Erythroblast (primary cell): ENCODE data around the gene SLC35G6.

ENCODE experiments used
- DNase-seq, 2 experiments: peaks; one replicate each; lab custom pipeline; 2025; lab: John Stamatoyannopoulos, UW
- GATA1 ChIP-seq: IDR thresholded peaks from 2 replicates; pipeline ENCODE4 v1.6.1; 2011; ENCODE audit warnings: low read depth, mild to moderate bottlenecking, control low read depth, low read length, moderate library complexity
- POLR2A ChIP-seq: IDR thresholded peaks from 2 replicates; pipeline ENCODE4 v1.6.1; 2011; ENCODE audit warnings: mild to moderate bottlenecking, low read length

Gene SLC35G6

DNA sequence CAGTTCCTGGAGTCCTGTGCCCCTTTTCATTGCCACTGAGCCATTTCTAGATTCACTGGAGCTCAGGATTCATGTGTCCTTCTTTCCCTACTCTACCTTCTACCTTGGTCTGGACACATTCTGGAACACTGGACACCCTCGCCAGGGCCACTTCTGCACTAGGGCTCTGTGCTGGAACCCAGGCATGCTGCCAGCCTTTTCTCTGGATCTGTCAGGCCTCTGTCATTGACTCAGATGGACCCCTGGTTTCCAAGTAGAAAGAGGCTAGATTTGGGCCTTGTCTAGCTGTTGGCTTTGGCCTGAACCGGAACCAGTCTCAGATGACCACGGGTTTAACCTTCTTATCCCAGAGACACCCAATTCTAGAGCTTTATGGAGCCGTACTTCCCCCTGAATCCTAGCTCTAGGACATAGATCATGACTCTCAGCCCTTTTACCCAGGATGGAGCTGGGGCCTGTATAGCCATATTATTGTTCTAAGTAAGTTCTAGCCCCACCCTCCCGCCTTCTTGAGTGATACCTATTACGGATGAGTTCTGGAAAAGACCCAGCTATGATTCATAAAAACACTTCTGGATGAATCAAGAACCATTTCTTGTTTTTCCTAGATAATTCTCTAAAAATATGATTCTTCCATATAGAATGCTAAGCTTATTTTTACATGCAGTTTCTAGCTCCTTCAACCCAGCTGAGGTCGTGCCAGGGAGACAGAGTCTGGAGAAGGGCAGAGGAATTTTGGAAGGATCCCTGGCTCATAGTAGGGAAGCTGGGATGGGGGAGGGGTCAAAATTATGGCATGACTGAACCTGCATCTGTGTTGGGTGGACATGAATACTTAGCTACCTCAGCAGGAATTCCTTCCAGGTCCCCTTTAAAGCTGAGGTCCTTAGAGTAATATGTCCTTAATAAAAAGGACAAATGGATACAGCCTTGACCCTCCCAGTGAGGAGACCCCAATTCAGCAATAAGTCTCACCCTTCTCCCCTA, 37.5 kb upstream of the SLC35G6 start:
- no peak for DNase-seq
- TF ChIP-seq POLR2A: no peak
- TF ChIP-seq GATA1: no peak

DNA sequence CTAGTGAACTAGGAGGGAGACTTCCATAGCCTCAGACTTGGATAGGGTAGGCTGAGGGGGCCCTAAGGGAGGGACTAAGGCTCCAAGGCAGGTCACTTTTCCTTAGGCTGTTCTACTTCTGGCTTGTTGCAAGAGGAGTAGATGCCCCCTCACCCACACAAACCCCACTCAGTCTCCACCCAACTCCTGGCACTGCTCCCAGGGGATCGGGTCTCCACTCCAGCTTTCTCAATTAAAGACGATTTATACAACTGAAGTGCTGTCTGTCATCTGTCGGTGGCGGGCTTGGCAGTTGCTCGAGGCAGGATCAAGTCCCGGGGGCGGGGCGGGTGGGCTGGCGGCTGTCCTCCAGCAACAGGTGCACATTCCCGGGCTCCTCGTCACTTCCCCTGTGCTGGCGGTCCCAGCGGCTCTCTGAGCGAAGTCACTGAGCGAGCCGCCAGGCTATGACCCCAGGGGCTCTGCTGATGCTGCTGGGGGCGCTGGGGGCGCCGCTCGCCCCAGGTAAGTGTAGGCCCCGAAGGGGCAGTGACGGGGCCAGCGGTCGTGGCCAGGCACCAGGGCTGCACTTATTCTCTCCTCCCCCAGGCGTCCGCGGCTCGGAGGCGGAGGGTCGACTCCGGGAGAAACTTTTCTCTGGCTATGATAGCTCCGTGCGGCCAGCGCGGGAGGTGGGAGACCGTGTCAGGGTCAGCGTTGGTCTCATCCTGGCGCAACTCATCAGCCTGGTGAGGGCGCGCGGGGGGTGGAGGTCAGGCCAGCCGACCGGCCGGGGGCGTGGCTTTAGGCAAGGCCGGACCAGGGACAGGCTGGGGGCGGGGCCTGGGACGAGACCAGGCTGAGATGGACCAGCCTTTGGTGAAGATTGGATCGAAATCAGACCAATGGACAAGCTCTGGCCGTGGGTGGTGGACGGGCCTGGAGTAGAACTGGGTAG, 36.3 kb upstream of the SLC35G6 start, which contains the start of gene CHRNB1:
CHRNB1 (plus strand) TSS at position 380 of the 937 bp plus-strand sequence; CDS start at position 447, 67 bp downstream.
- TF ChIP-seq POLR2A (no peak), GATA1 (no peak)
- peak; percentile 74 to 75 for DNase-seq

DNA sequence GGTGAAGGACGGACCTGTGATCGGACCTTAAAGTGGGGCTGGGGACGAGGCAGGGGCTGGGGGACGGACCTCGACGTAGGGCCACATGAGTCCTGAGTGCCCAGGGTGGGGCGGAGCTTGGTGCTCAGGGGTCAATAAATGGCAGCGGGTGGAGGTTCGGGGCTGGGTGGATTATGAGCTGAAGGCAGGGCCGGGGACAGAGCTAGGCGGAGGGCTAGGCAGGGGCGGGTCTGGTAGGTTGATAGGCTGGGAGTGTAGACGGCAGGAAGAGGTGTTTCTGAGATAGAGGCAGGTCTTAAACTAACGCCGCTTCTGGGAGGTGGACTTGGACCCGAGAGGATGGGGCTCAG, 35.7 kb upstream of the SLC35G6 start:
- peak; percentile 63 to 65 for DNase-seq
- TF ChIP-seq POLR2A: no peak
- TF ChIP-seq GATA1: no peak

DNA sequence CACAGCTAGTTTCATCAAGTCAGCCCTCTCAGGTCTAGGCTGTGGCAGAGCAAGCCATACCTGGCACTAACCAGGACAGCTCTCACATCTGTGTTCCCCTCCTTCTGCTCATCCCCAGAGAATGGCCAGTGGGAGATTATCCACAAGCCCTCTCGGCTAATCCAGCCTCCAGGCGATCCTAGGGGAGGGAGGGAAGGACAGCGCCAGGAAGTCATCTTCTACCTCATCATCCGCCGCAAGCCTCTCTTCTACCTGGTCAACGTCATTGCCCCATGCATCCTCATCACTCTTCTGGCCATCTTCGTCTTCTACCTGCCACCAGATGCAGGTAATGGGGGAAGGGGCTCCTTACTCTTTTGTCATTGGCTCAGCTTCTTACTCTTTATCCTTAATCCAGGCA, 32.8 kb upstream of the SLC35G6 start:
- TF ChIP-seq POLR2A (no peak), GATA1 (no peak)
- DNase-seq: no peak

DNA sequence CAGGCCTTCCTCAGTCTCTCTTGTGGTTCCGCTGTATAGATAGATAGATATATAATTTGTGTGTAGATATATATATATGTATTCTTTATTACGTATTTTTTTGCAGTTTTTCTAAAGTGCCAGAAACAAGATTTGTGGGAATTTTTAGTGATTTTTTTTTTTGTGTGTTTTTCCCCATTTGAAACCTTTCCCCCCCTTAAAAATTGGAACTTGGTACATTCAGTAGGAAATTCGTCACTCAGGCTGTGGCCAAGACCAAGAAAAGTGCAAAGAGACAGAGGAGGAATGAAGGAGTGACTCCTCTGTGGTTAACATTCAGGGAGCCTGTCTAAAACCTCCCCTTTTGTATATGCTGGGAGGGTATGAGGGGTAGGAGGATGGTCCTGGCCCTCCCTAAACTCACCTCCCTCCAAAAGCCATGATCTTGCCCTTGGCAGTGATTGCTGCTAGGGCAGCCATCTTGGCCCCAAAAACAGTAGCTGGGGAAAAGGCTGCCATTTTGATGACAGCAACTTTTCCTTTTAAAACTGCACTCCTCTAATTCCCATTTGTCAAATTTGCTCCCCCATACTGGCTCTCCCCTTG, 21.2 kb upstream of the SLC35G6 start:
- TF ChIP-seq GATA1: no peak
- no peak for TF ChIP-seq POLR2A
- no peak for DNase-seq

DNA sequence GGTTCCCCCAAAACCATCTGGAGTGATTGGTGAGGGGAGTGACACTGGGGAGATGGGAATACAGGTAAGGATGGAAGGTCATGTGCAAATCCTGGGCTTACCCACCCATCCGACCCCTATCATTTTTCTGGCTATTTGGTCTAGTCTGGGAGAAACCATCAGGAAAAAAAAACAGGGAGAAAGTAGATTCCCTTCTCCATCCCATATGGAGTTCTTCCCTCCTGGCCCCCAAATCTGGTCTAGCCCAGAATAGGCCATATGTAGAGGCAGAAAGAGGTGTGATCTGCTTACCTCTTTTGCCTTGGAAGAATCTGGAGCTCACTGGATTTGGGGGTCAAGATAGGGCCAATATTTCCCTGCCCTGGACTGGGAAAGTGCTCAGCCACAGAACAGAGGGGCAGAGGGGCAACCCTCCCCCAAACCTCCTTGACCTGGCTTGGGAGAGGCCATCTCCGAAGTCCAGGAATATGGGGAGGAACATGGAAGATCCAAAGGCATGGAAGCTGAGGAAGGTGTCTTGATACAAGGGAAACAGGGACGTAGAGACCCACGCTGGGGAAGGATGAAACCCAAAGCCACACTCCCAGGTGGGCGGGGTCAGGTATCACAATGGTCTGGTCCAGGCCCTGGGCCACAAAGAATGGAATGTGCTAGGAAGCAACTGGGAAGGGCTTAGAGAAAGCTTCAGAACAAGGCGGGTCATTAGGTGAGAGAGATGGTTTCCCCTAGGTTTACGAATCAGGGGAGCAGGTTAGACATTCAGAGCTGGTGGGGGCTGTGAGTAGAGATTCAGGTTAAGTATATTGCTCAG, 20.2 kb upstream of the SLC35G6 start:
- TF ChIP-seq GATA1 (no peak), POLR2A (no peak)
- no peak for DNase-seq

DNA sequence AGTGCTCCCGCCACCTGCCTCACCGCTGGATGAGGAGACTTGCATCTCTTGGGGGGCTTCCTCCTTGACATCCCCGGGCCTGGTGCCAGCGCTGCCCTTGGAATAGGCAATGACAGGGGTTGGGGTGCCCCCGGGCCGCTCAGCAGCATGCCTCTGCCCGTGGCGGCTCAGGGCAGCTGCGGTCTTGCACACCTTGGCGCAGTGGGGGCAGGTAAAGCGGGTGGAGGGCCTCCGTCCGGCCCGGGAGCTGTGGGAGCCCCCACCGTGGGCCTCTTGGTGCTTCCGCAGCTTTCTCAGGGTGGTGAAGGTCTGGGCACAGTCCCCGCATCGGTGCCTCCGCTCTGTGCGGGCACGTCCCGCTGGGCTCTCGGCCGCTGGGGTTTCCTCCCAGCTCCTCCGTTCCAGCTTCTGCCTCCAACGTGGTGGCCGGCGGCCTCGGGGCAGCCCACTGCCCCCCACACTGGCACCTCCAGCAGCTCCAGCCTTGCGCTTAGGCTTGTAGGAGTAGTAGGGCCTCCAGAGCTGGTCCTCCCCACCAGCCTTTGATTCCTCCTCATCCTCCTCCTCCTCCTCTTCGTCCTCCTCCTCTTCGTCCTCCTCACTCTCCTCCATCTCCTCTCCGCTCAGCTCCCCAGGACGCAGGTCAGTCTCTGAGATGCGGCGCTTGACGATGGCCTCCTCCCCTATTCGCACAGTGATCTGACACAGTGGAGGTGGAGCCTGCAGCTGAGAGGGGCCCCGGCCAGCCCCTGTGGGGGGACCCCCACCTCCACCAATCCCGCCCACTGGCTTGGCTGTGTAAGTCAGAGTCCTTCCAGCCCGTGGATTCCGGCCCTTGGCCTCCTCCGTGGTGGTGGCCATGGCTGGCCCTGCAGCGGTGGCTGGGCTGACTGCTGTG, 18.5 kb upstream of the SLC35G6 start:
- TF ChIP-seq GATA1 (no peak), POLR2A (no peak)
- no peak for DNase-seq

DNA sequence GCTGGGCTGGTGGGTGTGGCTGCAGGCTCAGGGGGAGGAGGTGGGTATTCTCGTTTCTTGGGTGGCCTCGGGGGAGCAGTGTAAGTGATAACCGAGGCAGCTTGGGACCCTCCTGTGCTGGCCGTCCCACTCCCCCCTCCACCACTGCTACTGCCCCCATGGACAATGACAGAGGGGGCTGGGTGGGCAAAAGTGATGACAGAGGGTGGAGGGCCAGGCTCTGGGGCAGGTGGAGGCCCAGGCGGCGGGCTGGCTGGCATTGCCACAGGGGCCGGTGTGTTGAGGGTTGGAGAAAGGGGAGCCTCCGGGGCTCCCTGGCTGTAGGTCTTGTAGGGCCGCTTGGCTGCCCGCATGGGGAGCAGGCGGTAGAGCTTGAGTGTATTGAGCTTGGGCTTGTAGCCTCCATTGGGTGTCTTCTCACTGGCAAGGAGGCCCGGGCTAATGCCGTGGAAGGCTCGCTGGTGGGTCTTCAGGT, 17.8 kb upstream of the SLC35G6 start:
- TF ChIP-seq GATA1 (no peak), POLR2A (no peak)
- DNase-seq: no peak

DNA sequence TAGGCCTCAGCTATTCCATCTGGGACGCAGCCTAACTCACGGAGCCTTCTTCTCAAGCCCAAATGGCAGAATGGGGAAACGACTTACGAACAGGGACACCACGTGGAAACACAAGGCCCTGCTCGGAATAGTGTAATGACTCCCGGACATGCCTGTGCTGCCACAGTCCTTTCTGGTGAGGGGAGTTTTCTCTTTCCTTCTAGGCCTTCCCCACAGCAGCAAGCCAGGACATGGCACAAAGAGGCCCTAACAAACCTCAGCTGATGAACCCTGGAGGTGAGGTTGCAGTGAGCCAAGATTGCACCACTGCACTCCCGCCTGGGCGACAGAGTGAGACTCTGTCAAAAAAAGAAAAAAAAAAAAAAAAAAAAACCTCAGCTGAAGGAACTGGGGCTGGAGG, 17.2 kb upstream of the SLC35G6 start:
- TF ChIP-seq POLR2A: no peak
- TF ChIP-seq GATA1: no peak
- DNase-seq: no peak

DNA sequence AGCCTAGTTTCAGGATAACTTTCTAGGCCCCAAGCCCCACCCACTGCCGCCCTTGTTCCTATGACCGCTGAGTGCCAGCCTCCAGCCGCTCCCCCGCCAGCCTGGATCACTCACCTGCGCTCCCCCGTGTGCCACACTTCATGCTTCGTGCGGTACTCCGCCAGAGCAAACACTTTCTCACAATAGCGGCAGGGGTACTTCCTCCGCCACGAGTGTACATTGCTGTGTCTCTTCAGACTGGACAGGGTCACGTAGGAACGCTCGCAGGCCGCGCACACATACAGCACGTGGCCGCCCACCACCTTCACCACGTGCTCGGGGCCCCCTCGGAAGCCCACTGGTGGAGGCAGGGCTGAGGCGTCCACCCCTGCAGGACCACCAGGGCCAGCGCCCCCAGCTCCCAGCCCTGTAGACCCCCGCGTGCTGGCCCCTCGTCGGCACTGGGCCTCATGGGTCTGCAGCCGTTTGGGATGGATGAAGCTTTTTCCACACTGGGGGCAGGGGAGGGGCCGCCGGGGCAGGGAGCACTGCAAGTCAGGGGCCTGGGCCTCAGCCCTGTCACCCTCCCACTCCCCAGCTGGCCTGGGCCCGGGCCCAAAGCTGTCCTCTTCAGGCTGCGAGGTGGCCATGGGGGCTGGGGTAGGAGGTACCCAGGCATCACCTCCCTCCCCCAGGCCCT, 15.5 kb upstream of the SLC35G6 start:
- DNase-seq: no peak
- TF ChIP-seq GATA1: no peak
- TF ChIP-seq POLR2A: no peak

DNA sequence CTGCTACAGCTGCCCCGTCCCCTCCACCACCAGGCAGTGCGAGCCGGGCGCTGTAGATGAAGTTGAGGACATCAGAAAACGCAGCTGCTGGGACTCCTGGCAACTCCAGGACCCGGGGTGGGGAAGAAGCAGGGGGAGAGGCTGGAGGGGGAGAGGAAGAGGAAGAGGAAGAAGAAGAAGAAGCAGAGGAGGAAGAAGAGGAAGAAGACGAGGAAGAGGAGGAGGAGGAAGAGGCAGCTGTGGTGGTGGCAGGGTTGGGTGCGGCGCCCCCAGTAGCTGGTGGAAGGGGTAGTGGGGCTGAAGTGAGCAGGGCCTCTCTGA, 15.0 kb upstream of the SLC35G6 start:
- DNase-seq: no peak
- no peak for TF ChIP-seq GATA1
